ENCODE data around the gene C2orf92.

Gene C2orf92

GRCh38 chr2:97723156-97724072, 53.9 kb downstream of the C2orf92 start:
- Histone ChIP-seq H3K4me3 (ENCODE audit: low read depth, low read length) (no peak overlapping the region), H3K9me3 (ENCODE audit: control insufficient read depth, insufficient read depth, low read depth, low read length) (no peaks in the 10 kb centered on the region), H3K27ac (ENCODE audit: extremely low read depth, low read depth, low read length) (no peak overlapping the region), H3K4me1 (ENCODE audit: control insufficient read depth, insufficient read depth, low read length) (no peaks in the 10 kb centered on the region), H3K36me3 (ENCODE audit: control insufficient read depth in 2 of 2, insufficient read depth in 1 of 2, low read length in 2 of 2) (no peaks in the 10 kb centered on the region)
- ChIA-PET POLR2A (no interaction called here), CTCF (interaction anchor here (0.9 to 1.3 kb wide), 3 partner anchors 17 to 51 kb away, joined by 3 to 6 read pairs (median 3); no protein-coding TSS in a partner anchor)
- TF ChIP-seq ZNF626 (tag by site-specific recombination; IDR thresholded peaks at IDR 0.05) (no peak), PRDM4 (tag by site-specific recombination; IDR thresholded peaks at IDR 0.05) (no peak), ZNF239 (tag by site-specific recombination; IDR thresholded peaks at IDR 0.05) (no peak)

GRCh38 chr2:97724073-97724410, 54.5 kb downstream of the C2orf92 start:
- ChIA-PET CTCF (interaction anchor here (1.3 kb wide), 1 partner anchor 17 kb away, joined by 6 read pairs; no protein-coding TSS in a partner anchor), POLR2A (no interaction called here)
- Histone ChIP-seq H3K4me1 (ENCODE audit: control insufficient read depth, insufficient read depth, low read length) (no peaks in the 10 kb centered on the region), H3K27ac (ENCODE audit: extremely low read depth, low read depth, low read length) (no peak overlapping the region), H3K36me3 (ENCODE audit: control insufficient read depth in 2 of 2, insufficient read depth in 1 of 2, low read length in 2 of 2) (no peaks in the 10 kb centered on the region), H3K9me3 (ENCODE audit: control insufficient read depth, insufficient read depth, low read depth, low read length) (no peaks in the 10 kb centered on the region), H3K4me3 (ENCODE audit: low read depth, low read length) (no peak overlapping the region)
- TF ChIP-seq ZFHX2 (tag by site-specific recombination; conservative IDR thresholded peaks at IDR 0.05) (no peak), ZNF639 (tag by site-specific recombination; IDR thresholded peaks at IDR 0.05) (no peak), GLI2 (tag by site-specific recombination; IDR thresholded peaks at IDR 0.05; ENCODE audit: borderline replicate concordance, low read depth) (no peak), ZNF394 (tag by site-specific recombination; IDR thresholded peaks at IDR 0.05; ENCODE audit: borderline replicate concordance) (no peak), PRDM6 (tag by site-specific recombination; IDR thresholded peaks at IDR 0.05) (no peak), ZBTB8A (tag by site-specific recombination; IDR thresholded peaks at IDR 0.05) (no peak), ZFP41 (tag by site-specific recombination; IDR thresholded peaks at IDR 0.05; ENCODE audit: borderline replicate concordance) (no peak), ZNF555 (tag by site-specific recombination; conservative IDR thresholded peaks at IDR 0.05) (no peak), ZNF514 (tag by site-specific recombination; IDR thresholded peaks at IDR 0.05) (no peak), ZBTB11 (tag by site-specific recombination; conservative IDR thresholded peaks at IDR 0.05; ENCODE audit: low read depth) (no peak), SETDB1 (IDR thresholded peaks at IDR 0.05; ENCODE audit: insufficient read length, low read length) (no peak), ZFP3 (tag by site-specific recombination; IDR thresholded peaks at IDR 0.05; ENCODE audit: low read depth) (no peak), ZNF341 (tag by site-specific recombination; IDR thresholded peaks at IDR 0.05; ENCODE audit: low read depth) (no peak), ZNF623 (tag by site-specific recombination; IDR thresholded peaks at IDR 0.05) (no peak), MYNN (tag by site-specific recombination; IDR thresholded peaks at IDR 0.05; ENCODE audit: borderline replicate concordance) (no peak), ZNF600 (tag by site-specific recombination; IDR thresholded peaks at IDR 0.05) (no peak), PATZ1 (tag by site-specific recombination; IDR thresholded peaks at IDR 0.05) (no peak)
